K562 (cell line): ENCODE data around the gene DOCK6. TPM values are rescaled to one million over a fixed set of nuclear protein-coding genes. Genes with fewer than 3 reads are reported as not detected.

Experiments used
- ATAC-seq: fragments of 200-7000 bp; cut with Tn5 transposase; 3 replicates; pipeline ENCODE4 v1.9.1; 2020; ENCODE audit warnings: moderate library complexity
- BruUV-seq: library from RNA; stranded (reverse); fragments of 400-500 nt; replicated peaks from 2 replicates; lab custom pipeline; 2021; lab: Mats Ljungman, UMichigan
- CTCF ChIA-PET: fragments of 300-600 bp; formaldehyde crosslinking; extraction: SDS; loops from one replicate; lab custom pipeline; 2021; ENCODE audit warnings: low intra/inter-chr PET ratio; lab: Yijun Ruan, JAX
- POLR2A ChIA-PET: fragments of 300-600, 350-650 bp; sonication (Branson Sonifier 250); formaldehyde crosslinking; extraction: SDS; loops from one replicate; lab custom pipeline; 2021; ENCODE audit warnings: antibody characterized with exemption, inconsistent platforms; lab: Yijun Ruan, JAX
- DNase-seq, 4 experiments: peaks; one replicate each; pipeline versions ENCODE4 v3.0.0 to v3.0.0-alpha.2; 2011 to 2018; ENCODE audit warnings: low spot score in 3 of 4, mixed read lengths in 3 of 4; ENCODE audit errors: extremely low read depth in 1 of 4
- FAIRE-seq: peaks from 2 replicates; lab custom pipeline; 2011; peaks lifted over from hg19 to GRCh38; lab: Jason Lieb, UNC
- H2AFZ ChIP-seq: 2 replicates; pipeline ENCODE4 v1.6.0; 2011; ENCODE audit warnings: low read depth, low read length, control low read depth, inconsistent platforms
- H3K27ac ChIP-seq: fragments of 200-600 bp; 3 replicates; pipeline ENCODE4 v1.8.0; 2011; ENCODE audit warnings: low read depth, mild to moderate bottlenecking, control low read depth, inconsistent platforms, low read length, moderate library complexity, mixed read lengths; ENCODE audit errors: extremely low read depth
- H3K27me3 ChIP-seq, 2 experiments: fragments of 300-600 bp in 1 of 2; 2 replicates in 1 of 2; 3 replicates in 1 of 2; pipeline versions ENCODE4 v1.6.0 to v1.8.0; 2011; ENCODE audit warnings: inconsistent platforms in 2 of 2, low read length in 2 of 2, mild to moderate bottlenecking in 1 of 2, mixed read lengths in 1 of 2, moderate library complexity in 1 of 2; ENCODE audit not compliant: control insufficient read depth in 2 of 2, insufficient read depth in 2 of 2
- H3K36me3 ChIP-seq: fragments of 300-600 bp; 3 replicates; pipeline ENCODE4 v1.8.0; 2011; ENCODE audit warnings: mild to moderate bottlenecking, low read length, inconsistent platforms; ENCODE audit not compliant: control insufficient read depth, insufficient read depth
- H3K4me1 ChIP-seq, 2 experiments: fragments of 200-600 bp in 1 of 2; replicated peaks in 1 of 2; 2 replicates in 1 of 2; 3 replicates in 1 of 2; pipeline versions ENCODE4 v1.5.1 to v1.8.0; 2011; ENCODE audit warnings: inconsistent platforms in 2 of 2, low read length in 2 of 2, mild to moderate bottlenecking in 1 of 2, mixed read lengths in 1 of 2, moderate library complexity in 1 of 2; ENCODE audit not compliant: control insufficient read depth in 2 of 2, insufficient read depth in 2 of 2
- H3K4me2 ChIP-seq: 2 replicates; pipeline ENCODE4 v1.6.1; 2011; ENCODE audit warnings: low read length, control low read depth, inconsistent platforms, mixed read lengths; ENCODE audit not compliant: insufficient read depth
- H3K4me3 ChIP-seq: fragments of 200-600 bp; sonication (generic), shearing (Covaris generic); 2 replicates; pipeline ENCODE4 v1.5.1; 2016; ENCODE audit warnings: control low read depth, inconsistent platforms
- H3K79me2 ChIP-seq: fragments of 200-600 bp; 3 replicates; pipeline ENCODE4 v1.8.0; 2011; ENCODE audit warnings: low read length, inconsistent platforms; ENCODE audit not compliant: control insufficient read depth, insufficient read depth
- H3K9ac ChIP-seq, 2 experiments: 2 replicates each; pipeline versions ENCODE4 v1.6.0 to v1.6.1; 2011; ENCODE audit warnings: low read depth in 2 of 2, low read length in 2 of 2, control low read depth in 1 of 2, inconsistent platforms in 1 of 2, mild to moderate bottlenecking in 1 of 2, mixed read lengths in 1 of 2; ENCODE audit not compliant: insufficient read depth in 1 of 2
- H3K9me1 ChIP-seq: one replicate; pipeline ENCODE4 v1.6.0; 2011; ENCODE audit warnings: inconsistent platforms, mild to moderate bottlenecking, low read length, moderate library complexity; ENCODE audit not compliant: control insufficient read depth, insufficient read depth
- H3K9me3 ChIP-seq: replicated peaks from 2 replicates; pipeline ENCODE4 v1.5.1; 2011; ENCODE audit warnings: low read depth, low read length, inconsistent platforms; ENCODE audit not compliant: control insufficient read depth, insufficient read depth
- H4K20me1 ChIP-seq: replicated peaks from 2 replicates; pipeline ENCODE4 v1.6.1; 2011; ENCODE audit warnings: low read length, inconsistent platforms, mixed read lengths; ENCODE audit not compliant: control insufficient read depth, insufficient read depth
- BDP1 ChIP-seq: IDR thresholded peaks from 3 replicates; pipeline ENCODE4 v1.6.1; 2011; ENCODE audit not compliant: insufficient read length, insufficient read depth
- DMBX1 ChIP-seq: fragments of 250-450 bp; sonication (Bioruptor Pico); IDR thresholded peaks from 2 replicates; pipeline ENCODE4 v1.8.0; 2022; ENCODE audit warnings: inconsistent platforms, mild to moderate bottlenecking, moderate library complexity, borderline replicate concordance
- IFI16 ChIP-seq: fragments of 250-450 bp; sonication (Bioruptor Pico); IDR thresholded peaks from 2 replicates; pipeline ENCODE4 v2.1.2; 2022; ENCODE audit warnings: mild to moderate bottlenecking, inconsistent platforms
- JUN ChIP-seq, 2 experiments: sonication (generic) in 1 of 2; formaldehyde crosslinking in 1 of 2; IDR thresholded peaks; 2 replicates each; pipeline versions ENCODE4 v1.6.1 to v1.8.0; 2012 to 2022; ENCODE audit warnings: borderline replicate concordance in 2 of 2, mild to moderate bottlenecking in 2 of 2, improper control_type of control experiment in 1 of 2, low read depth in 1 of 2, low read length in 1 of 2, missing genetic modification reagents in 1 of 2
- PKNOX1 ChIP-seq: fragments of 450-650 bp; IDR thresholded peaks from 2 replicates; pipeline ENCODE4 v1.6.1; 2016
- POLR2AphosphoS5 ChIP-seq: IDR thresholded peaks from 2 replicates; pipeline ENCODE4 v1.6.1; 2011; ENCODE audit warnings: mild to moderate bottlenecking, low read depth, low read length, moderate library complexity; ENCODE audit not compliant: control insufficient read depth, insufficient read depth
- POU5F1 ChIP-seq: fragments of 150-350 bp; IDR thresholded peaks from 2 replicates; pipeline ENCODE4 v1.6.1; 2014; ENCODE audit warnings: borderline replicate concordance, low read length, low read depth, mild to moderate bottlenecking; ENCODE audit not compliant: partially characterized antibody
- RAD51 ChIP-seq: fragments of 450-650 bp; IDR thresholded peaks from 2 replicates; pipeline ENCODE4 v1.7.1; 2016; ENCODE audit warnings: low read depth, mild to moderate bottlenecking, borderline replicate concordance
- RBBP5 ChIP-seq: fragments of 200-600 bp; sonication (generic); IDR thresholded peaks from 2 replicates; pipeline ENCODE4 v1.6.1; 2012; ENCODE audit warnings: borderline replicate concordance, mild to moderate bottlenecking, low read length, control low read depth, inconsistent platforms; ENCODE audit not compliant: insufficient read depth, poor library complexity, severe bottlenecking
- THRAP3 ChIP-seq: fragments of 450-650 bp; IDR thresholded peaks from 2 replicates; pipeline ENCODE4 v1.6.1; 2016; ENCODE audit warnings: mild to moderate bottlenecking, inconsistent platforms, borderline replicate concordance
- THRB ChIP-seq: fragments of 450-650 bp; formaldehyde crosslinking; conservative IDR thresholded peaks from 2 replicates; pipeline ENCODE4 v1.4.0; 2022; ENCODE audit warnings: mild to moderate bottlenecking, missing genetic modification characterization
- ZFP1 ChIP-seq: fragments of 450-650 bp; formaldehyde crosslinking; IDR thresholded peaks from 2 replicates; pipeline ENCODE4 v1.4.0; 2020; ENCODE audit warnings: mild to moderate bottlenecking, mixed read lengths
- ZFX ChIP-seq: sonication (generic); formaldehyde crosslinking; IDR thresholded peaks from 2 replicates; pipeline ENCODE4 v1.8.0; 2022; ENCODE audit warnings: mild to moderate bottlenecking, missing genetic modification reagents, moderate library complexity
- ZNF174 ChIP-seq: fragments of 250-450 bp; sonication (Bioruptor Pico); IDR thresholded peaks from 2 replicates; pipeline ENCODE4 v1.4.0; 2020; ENCODE audit warnings: mild to moderate bottlenecking
- ZNF212 ChIP-seq: fragments of 450-650 bp; formaldehyde crosslinking; IDR thresholded peaks from 2 replicates; pipeline ENCODE4 v1.4.0; 2020; ENCODE audit warnings: mild to moderate bottlenecking
- WGBS: fragments of 100-300 bp; shearing (Covaris generic); methylation state at CpG from one replicate; pipeline ENCODE4 v1.1.6; 2016; ENCODE audit warnings: low coverage, mixed read lengths; ENCODE audit not compliant: insufficient coverage; ENCODE audit errors: missing lambda C conversion rate; 5-methylcytosine and 5-hydroxymethylcytosine counted together
- in situ Hi-C: fragments of 300-500 bp; cut with MboI; formaldehyde crosslinking; loops from 4 replicates; pipeline ENCODE4 v1.15.0; 2018; ENCODE audit warnings: inconsistent platforms, mixed read lengths
- intact Hi-C: fragments of 100-400 bp; cut with micrococcal nuclease; formaldehyde crosslinking; loops from 2 replicates; pipeline ENCODE4 v1.14.2; 2022
- polyA plus RNA-seq, 8 experiments: library from polyadenylated mRNA; depleted of rRNA in 4 of 8; stranded (reverse) in 5 of 8; unstranded in 3 of 8; fragments of >200 nt; fragmentation: Nextera tagmentation in 2 of 8; fragmentation: Illumina TruSeq in 1 of 8; extraction: Ambion mirVana in 2 of 8; extraction: Trizol in 1 of 8; gene quantifications; 2 replicates each; pipeline versions ENCODE4 v1.2.1 to v1.2.3, GENCODE V29; 2011 to 2014; ENCODE audit warnings: inconsistent platforms in 1 of 8, missing spikeins in 1 of 8
- total RNA-seq, 7 experiments: library from RNA; depleted of rRNA in 6 of 7; stranded (reverse); fragments of >200 nt in 6 of 7; fragmentation: Illumina TruSeq in 2 of 7; extraction: Trizol in 2 of 7; gene quantifications; 2 replicates each; pipeline versions ENCODE4 v1.2.1 to v1.2.3, GENCODE V29; 2011 to 2021; ENCODE audit warnings: low replicate concordance in 1 of 7
- TF ChIP-seq, protein P1 (sequence below), 2 experiments: fragments of 450-650 bp; IDR thresholded peaks; 2 replicates each; pipeline ENCODE4 v1.6.1; 2016

DOCK6 gene
- total and polyA plus RNA-seq, 9 of the 15 experiments (the other 6 are each of a cell fraction or from before 2014, with no cell fraction given), result 0.35 to 19.3 (median 3.8) TPM

GRCh38 chr19:11155373-11156120, 106.8 kb downstream of the DOCK6 start, which contains the start of gene SPC24:
Gene SPC24 (minus strand): TSS chr19:11155782. CDS start chr19:11155776, 6 bp downstream.
- H4K20me1 ChIP-seq, result no peaks in the 10 kb centered on the region
- peaks cover 16 to 20% of the 10 kb centered on the region in 2 experiments; a peak in 4 of 5 replicates for H3K4me1 ChIP-seq
- peak within 1 kb of the TSS; percentile 97 for H3K4me2 ChIP-seq
- H3K9me3 ChIP-seq, result no peaks in the 10 kb centered on the region
- H3K27ac ChIP-seq, result peak within 1 kb of the TSS; percentile 90
- DNase-seq (peak; percentile 99 to 100 (median 100)), ATAC-seq (peak; percentile 98), FAIRE-seq (peak; percentile 99)
- peak within 1 kb of the TSS; percentile 95 to 99 for H3K9ac ChIP-seq
- H3K9me1 ChIP-seq, result no peaks in the 10 kb centered on the region
- peaks cover 42% of the 10 kb centered on the region for H3K79me2 ChIP-seq
- CTCF ChIA-PET, result no interaction called here
- in situ Hi-C loops (no loop called here), intact Hi-C loops (loop anchor here (5.0 kb wide), 1 partner anchor 42 kb away; the partner anchor contains the start of gene KANK2)
- BruUV-seq, result no TSS peak
- POLR2A ChIA-PET, result interaction anchor here (0.5 to 8.1 kb wide), 8 partner anchors 9 to 227 kb away, joined by 3 to 52 read pairs (median 4); no protein-coding TSS in a partner anchor
- H3K36me3 ChIP-seq, result peaks cover 19% of the 10 kb centered on the region; the same call in 2 of the 3 replicates
- peak within 1 kb of the TSS; percentile 84 for H2AFZ ChIP-seq
- WGBS, result 2% methylated on average over 40 of the region's 50 CpGs
- H3K27me3 ChIP-seq, result no peaks in the 10 kb centered on the region
- H3K4me3 ChIP-seq, result peak within 1 kb of the TSS; percentile 92
- no peak for TF ChIP-seq POU5F1
- 0 out of 2 replicates have a peak, but pooled peaks have one; percentile 65 for TF ChIP-seq ZNF174 (CRISPR knock-in tag)
- TF ChIP-seq RAD51, result no peak
- TF ChIP-seq BDP1, result no peak
- TF ChIP-seq THRAP3, result no peak
- 0 out of 2 replicates have a peak, but pooled peaks have one; percentile 37 for TF ChIP-seq ZNF212
- TF ChIP-seq RBBP5, result peak; percentile 84
- no peak for TF ChIP-seq ZFP1 (CRISPR knock-in tag)
- peak; percentile 100 for TF ChIP-seq PKNOX1
- TF ChIP-seq DMBX1 (CRISPR knock-in tag), result no peak
- TF ChIP-seq, protein P1, sequence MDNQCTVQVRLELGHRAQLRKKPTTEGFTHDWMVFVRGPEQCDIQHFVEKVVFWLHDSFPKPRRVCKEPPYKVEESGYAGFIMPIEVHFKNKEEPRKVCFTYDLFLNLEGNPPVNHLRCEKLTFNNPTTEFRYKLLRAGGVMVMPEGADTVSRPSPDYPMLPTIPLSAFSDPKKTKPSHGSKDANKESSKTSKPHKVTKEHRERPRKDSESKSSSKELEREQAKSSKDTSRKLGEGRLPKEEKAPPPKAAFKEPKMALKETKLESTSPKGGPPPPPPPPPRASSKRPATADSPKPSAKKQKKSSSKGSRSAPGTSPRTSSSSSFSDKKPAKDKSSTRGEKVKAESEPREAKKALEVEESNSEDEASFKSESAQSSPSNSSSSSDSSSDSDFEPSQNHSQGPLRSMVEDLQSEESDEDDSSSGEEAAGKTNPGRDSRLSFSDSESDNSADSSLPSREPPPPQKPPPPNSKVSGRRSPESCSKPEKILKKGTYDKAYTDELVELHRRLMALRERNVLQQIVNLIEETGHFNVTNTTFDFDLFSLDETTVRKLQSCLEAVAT (IDR thresholded peaks at IDR 0.05), result peak; percentile 49 to 75; a peak in 2 of 4 replicates
- TF ChIP-seq THRB, result 0 out of 2 replicates have a peak, but pooled peaks have one; percentile 47
- TF ChIP-seq POLR2AphosphoS5, result peak; percentile 86; the same call in 1 of the 2 replicates
- peak; percentile 77 for TF ChIP-seq ZFX (CRISPR knock-in tag)
- TF ChIP-seq JUN (IDR thresholded peaks at IDR 0.05; ENCODE audit: borderline replicate concordance, low read depth, low read length), result 0 out of 2 replicates have a peak, but pooled peaks have one; percentile 33
- no peak for TF ChIP-seq JUN (CRISPR knock-in tag; IDR thresholded peaks at IDR 0.05; ENCODE audit: borderline replicate concordance)
- 0 out of 2 replicates have a peak, but pooled peaks have one; percentile 43 for TF ChIP-seq IFI16 (CRISPR knock-in tag)
